Fibroblast of mammary gland (primary cell): ENCODE data around the gene HAAO.

Source experiments
- DNase-seq: peaks from one replicate; pipeline ENCODE4 v3.0.0-alpha.2; 2010; ENCODE audit warnings: low read depth
- H3K4me3 ChIP-seq: 2 replicates; pipeline ENCODE4 v1.5.1; 2011; ENCODE audit warnings: low read depth, mild to moderate bottlenecking, low read length, moderate library complexity; ENCODE audit not compliant: control insufficient read depth
- CTCF ChIP-seq: conservative IDR thresholded peaks from 2 replicates; pipeline ENCODE4 v1.5.1; 2011; ENCODE audit warnings: low read depth, low read length, inconsistent platforms; ENCODE audit not compliant: control insufficient read depth, insufficient read depth

The HAAO gene

GRCh38 chr2:42792583-42793333, at the start of gene HAAO:
TSS of gene HAAO (minus strand) at chr2:42792583. CDS start at chr2:42792536, 47 bp downstream.
- peak within 1 kb of the TSS; percentile 27 for H3K4me3 ChIP-seq
- no peak for DNase-seq
- TF ChIP-seq CTCF, result no peak

GRCh38 chr2:42841344-42841743, 49.0 kb upstream of the HAAO start:
- no peak for DNase-seq
- no peak overlapping the region for H3K4me3 ChIP-seq
- TF ChIP-seq CTCF, result no peak

- TF ChIP-seq CTCF, result no peak
- no peak for DNase-seq
- H3K4me3 ChIP-seq, result no peak overlapping the region
Observed at GRCh38 chr2:42840760-42841159, 48.4 kb upstream of the HAAO start.

GRCh38 chr2:42839809-42840501, 47.6 kb upstream of the HAAO start:
- no peak for TF ChIP-seq CTCF
- no peak overlapping the region for H3K4me3 ChIP-seq
- DNase-seq, result peak; percentile 59

- H3K4me3 ChIP-seq, result no peak overlapping the region
- TF ChIP-seq CTCF, result no peak
- no peak for DNase-seq
Observed at GRCh38 chr2:42838133-42838532, 45.8 kb upstream of the HAAO start.

GRCh38 chr2:42835577-42836371, 43.4 kb upstream of the HAAO start:
- DNase-seq, result peak; percentile 100
- TF ChIP-seq CTCF, result no peak
- no peak overlapping the region for H3K4me3 ChIP-seq
